Liver (tissue), 3 donors: Measurements from ENCODE around the gene LMF1.

ENCODE experiments used
- CTCF ChIP-seq: fragments of 150-350 bp; IDR thresholded peaks from 2 replicates; pipeline ENCODE4 v1.5.1; 2017; ENCODE audit warnings: improper control_type of control experiment, low read depth, low read length; ENCODE audit not compliant: missing input control
- FOXA1 ChIP-seq: IDR thresholded peaks from 2 replicates; pipeline ENCODE4 v1.6.1; 2016; ENCODE audit warnings: antibody characterized with exemption
- FOXA2 ChIP-seq: IDR thresholded peaks from 2 replicates; pipeline ENCODE4 v1.6.1; 2016; ENCODE audit warnings: antibody characterized with exemption
- REST ChIP-seq: IDR thresholded peaks from 2 replicates; pipeline ENCODE4 v1.6.1; 2016; ENCODE audit warnings: antibody characterized with exemption, mild to moderate bottlenecking
- TAF1 ChIP-seq: conservative IDR thresholded peaks from 2 replicates; pipeline ENCODE4 v1.6.1; 2016; ENCODE audit warnings: antibody characterized with exemption, mild to moderate bottlenecking
- ZBTB33 ChIP-seq: IDR thresholded peaks from 2 replicates; pipeline ENCODE4 v1.6.1; 2016; ENCODE audit warnings: antibody characterized with exemption
- donor health status: healthy.
- donor health status: healthy.

- no peak for TF ChIP-seq REST
- TF ChIP-seq ZBTB33 = no peak
- no peak for TF ChIP-seq CTCF
- no peak for TF ChIP-seq FOXA1
- TF ChIP-seq TAF1 = no peak
- TF ChIP-seq FOXA2 = no peak
Measured at GRCh38 chr16:937723-938122, 33.1 kb downstream of the LMF1 start.
